Tibial nerve (tissue), 3 donors: ENCODE measurements around the gene P3H4.

Experiments
- EP300 ChIP-seq, 2 donors: sonication (generic); formaldehyde crosslinking; IDR thresholded peaks; one replicate each; pipeline ENCODE4 v1.6.1; 2017; ENCODE audit warnings: antibody characterized with exemption in 2 of 2, mild to moderate bottlenecking in 1 of 2
- POLR2A ChIP-seq, 2 donors: fragments of 450-650 bp; IDR thresholded peaks; one replicate each; pipeline ENCODE4 v1.6.1; 2017; ENCODE audit warnings: antibody characterized with exemption in 2 of 2, mild to moderate bottlenecking in 2 of 2, moderate library complexity in 2 of 2

GRCh38 chr17:41818024-41818423 is 6.3 kb upstream of the P3H4 start:
- no peak for TF ChIP-seq EP300 (IDR thresholded peaks at IDR 0.05)
- no peak for TF ChIP-seq POLR2A (IDR thresholded peaks at IDR 0.05)
